Upper lobe of right lung (tissue), 1 donor: ENCODE measurements around the gene GRIN3B. TPM values are rescaled to one million over a fixed set of nuclear protein-coding genes. Genes with fewer than 3 reads are reported as not detected.

ENCODE experiments used
- ATAC-seq: fragments of 200-7000 bp; cut with Tn5 transposase; one replicate; pipeline ENCODE4 v1.9.1; 2020; ENCODE audit warnings: mild to moderate bottlenecking, moderate library complexity
- DNase-seq: peaks from one replicate; pipeline ENCODE4 v3.0.0-alpha.2; 2020
- H3K27ac ChIP-seq: fragments of 200-600 bp; one replicate; pipeline ENCODE4 v1.8.0; 2022
- H3K27me3 ChIP-seq: fragments of 200-600 bp; one replicate; pipeline ENCODE4 v1.8.0; 2022; ENCODE audit warnings: mild to moderate bottlenecking
- H3K36me3 ChIP-seq: fragments of 200-600 bp; one replicate; pipeline ENCODE4 v1.8.0; 2022
- H3K4me1 ChIP-seq: fragments of 200-600 bp; one replicate; pipeline ENCODE4 v1.8.0; 2022
- H3K4me3 ChIP-seq: fragments of 200-600 bp; one replicate; pipeline ENCODE4 v1.8.0; 2022; ENCODE audit warnings: mild to moderate bottlenecking
- H3K9me3 ChIP-seq: fragments of 200-600 bp; one replicate; pipeline ENCODE4 v1.8.0; 2022
- intact Hi-C: fragments of 100-400 bp; cut with DNase I; formaldehyde crosslinking; loops from one replicate; pipeline ENCODE4 v1.11.0; 2022
- total RNA-seq: library from RNA; stranded (reverse); fragmentation: NEBNext Ultra II Directional; extraction: Animal tissue kit (Norgen Biotek cat#: 25700); gene quantifications from one replicate; pipeline ENCODE4 v1.2.1, GENCODE V29; 2021
- TF ChIP-seq, protein P1 (sequence below): fragments of 200-600 bp; IDR thresholded peaks from one replicate; pipeline ENCODE4 v1.8.0; 2022; ENCODE audit warnings: antibody characterized with exemption
- donor health status: DM: no; HTN: yes; CAD: no; lungs with severe emphysema.

GRIN3B gene
- total RNA-seq, 1 donor from 2014 or later: not detected

DNA sequence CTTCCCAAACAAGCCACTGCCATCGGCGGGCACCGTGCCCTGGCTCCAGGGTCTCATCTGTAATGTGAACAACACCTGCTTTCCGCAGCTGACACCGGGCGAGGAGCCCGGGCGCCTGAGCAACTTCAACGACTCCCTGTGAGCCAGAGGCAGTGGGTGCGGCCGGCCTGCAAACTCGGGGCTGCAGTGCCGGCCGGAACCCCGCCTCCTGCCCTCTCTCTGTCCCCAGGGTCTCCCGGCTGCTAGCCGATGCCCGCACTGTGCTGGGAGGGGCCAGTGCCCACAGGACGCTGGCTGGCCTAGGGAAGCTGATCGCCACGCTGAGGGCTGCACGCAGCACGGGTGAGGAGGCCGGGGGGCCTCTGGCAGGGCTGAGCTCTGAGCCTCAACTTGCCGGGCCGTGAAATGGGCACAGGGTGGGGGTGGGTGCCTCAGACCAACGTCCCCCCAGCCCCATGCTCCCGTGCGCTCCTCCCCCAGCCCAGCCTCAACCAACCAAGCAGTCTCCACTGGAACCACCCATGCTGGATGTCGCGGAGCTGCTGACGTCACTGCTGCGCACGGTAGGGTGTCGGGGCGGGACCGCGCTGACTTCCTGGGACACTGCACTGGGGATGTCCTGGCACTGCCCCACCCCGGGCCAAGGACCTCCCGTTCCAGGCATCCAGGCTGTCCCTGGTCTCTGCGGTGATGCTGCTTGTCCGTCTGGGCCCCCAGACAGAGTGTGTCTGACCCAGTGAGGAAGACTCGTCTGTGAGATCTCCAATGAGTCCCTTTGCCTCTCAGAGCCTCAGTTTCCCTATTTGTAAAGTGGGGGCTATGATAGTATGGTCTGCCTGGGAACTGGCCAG lies 41.8 kb downstream of the GRIN3B start:
- Histone ChIP-seq H3K27ac (no peak overlapping the region), H3K27me3 (no peaks in the 10 kb centered on the region), H3K36me3 (peaks cover 10% of the 10 kb centered on the region), H3K4me1 (peaks cover 37% of the 10 kb centered on the region), H3K9me3 (no peaks in the 10 kb centered on the region), H3K4me3 (no peak overlapping the region)
- no peak for ATAC-seq
- TF ChIP-seq, protein P1, sequence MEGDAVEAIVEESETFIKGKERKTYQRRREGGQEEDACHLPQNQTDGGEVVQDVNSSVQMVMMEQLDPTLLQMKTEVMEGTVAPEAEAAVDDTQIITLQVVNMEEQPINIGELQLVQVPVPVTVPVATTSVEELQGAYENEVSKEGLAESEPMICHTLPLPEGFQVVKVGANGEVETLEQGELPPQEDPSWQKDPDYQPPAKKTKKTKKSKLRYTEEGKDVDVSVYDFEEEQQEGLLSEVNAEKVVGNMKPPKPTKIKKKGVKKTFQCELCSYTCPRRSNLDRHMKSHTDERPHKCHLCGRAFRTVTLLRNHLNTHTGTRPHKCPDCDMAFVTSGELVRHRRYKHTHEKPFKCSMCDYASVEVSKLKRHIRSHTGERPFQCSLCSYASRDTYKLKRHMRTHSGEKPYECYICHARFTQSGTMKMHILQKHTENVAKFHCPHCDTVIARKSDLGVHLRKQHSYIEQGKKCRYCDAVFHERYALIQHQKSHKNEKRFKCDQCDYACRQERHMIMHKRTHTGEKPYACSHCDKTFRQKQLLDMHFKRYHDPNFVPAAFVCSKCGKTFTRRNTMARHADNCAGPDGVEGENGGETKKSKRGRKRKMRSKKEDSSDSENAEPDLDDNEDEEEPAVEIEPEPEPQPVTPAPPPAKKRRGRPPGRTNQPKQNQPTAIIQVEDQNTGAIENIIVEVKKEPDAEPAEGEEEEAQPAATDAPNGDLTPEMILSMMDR: no peak
- intact Hi-C loops: no loop called here
- DNase-seq: no peak

DNA sequence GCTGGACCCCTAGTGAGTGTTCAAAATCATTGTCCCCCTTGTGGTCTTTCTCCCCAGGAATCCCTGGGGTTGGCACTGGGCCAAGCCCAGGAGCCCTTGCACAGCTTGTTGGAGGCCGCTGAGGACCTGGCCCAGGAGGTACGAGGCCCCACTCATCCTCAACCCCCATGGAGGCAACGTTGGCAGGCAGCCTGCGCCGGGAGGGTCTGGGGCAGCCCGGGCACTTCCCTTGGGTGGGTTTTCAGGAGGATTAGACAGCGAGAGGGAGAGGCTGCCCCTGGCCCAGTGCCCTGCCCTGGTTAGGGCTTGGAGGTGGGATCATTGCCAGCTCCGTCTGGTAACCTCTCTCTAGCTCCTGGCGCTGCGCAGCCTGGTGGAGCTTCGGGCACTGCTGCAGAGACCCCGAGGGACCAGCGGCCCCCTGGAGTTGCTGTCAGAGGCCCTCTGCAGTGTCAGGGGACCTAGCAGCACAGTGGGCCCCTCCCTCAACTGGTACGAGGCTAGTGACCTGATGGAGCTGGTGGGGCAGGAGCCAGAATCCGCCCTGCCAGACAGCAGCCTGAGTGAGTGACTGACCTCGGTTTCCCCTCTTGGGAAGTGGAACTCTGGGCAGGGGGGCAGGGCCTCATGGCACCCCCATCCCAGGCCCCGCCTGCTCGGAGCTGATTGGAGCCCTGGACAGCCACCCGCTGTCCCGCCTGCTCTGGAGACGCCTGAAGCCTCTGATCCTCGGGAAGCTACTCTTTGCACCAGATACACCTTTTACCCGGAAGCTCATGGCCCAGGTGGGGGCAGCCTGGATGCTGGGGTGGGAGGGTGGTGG lies 42.7 kb downstream of the GRIN3B start:
- H3K4me1 ChIP-seq: peaks cover 36% of the 10 kb centered on the region
- TF ChIP-seq, protein P1: no peak
- H3K27me3 ChIP-seq: no peaks in the 10 kb centered on the region
- H3K36me3 ChIP-seq: peaks cover 2% of the 10 kb centered on the region
- no peak for DNase-seq
- intact Hi-C loops: no loop called here
- no peak overlapping the region for H3K27ac ChIP-seq
- no peak for ATAC-seq
- H3K4me3 ChIP-seq: no peak overlapping the region
- no peaks in the 10 kb centered on the region for H3K9me3 ChIP-seq

DNA sequence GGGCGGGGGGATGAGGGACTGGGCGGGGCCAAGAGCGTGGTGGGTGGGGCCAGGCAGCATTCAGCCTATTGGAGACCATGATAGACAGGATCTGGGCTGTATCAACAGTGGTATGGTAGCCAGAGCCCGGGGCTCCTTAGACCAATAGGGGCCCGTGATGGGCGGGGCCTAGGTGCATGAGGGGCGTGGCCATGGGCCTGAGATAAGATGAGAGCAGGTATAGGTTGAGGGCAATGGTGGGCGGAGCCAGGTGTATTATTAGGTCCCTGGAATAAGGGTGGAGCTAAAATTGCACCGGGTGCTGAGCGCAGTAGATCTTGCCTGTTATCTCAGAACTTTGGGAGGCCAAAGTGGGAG lies 45.0 kb downstream of the GRIN3B start:
- intact Hi-C loops: no loop called here
- H3K36me3 ChIP-seq: no peaks in the 10 kb centered on the region
- H3K27me3 ChIP-seq: no peaks in the 10 kb centered on the region
- DNase-seq: no peak
- no peak overlapping the region for H3K4me3 ChIP-seq
- no peak overlapping the region for H3K27ac ChIP-seq
- H3K9me3 ChIP-seq: no peaks in the 10 kb centered on the region
- H3K4me1 ChIP-seq: peaks cover 15% of the 10 kb centered on the region
- TF ChIP-seq, protein P1: no peak
- ATAC-seq: peak; percentile 7

DNA sequence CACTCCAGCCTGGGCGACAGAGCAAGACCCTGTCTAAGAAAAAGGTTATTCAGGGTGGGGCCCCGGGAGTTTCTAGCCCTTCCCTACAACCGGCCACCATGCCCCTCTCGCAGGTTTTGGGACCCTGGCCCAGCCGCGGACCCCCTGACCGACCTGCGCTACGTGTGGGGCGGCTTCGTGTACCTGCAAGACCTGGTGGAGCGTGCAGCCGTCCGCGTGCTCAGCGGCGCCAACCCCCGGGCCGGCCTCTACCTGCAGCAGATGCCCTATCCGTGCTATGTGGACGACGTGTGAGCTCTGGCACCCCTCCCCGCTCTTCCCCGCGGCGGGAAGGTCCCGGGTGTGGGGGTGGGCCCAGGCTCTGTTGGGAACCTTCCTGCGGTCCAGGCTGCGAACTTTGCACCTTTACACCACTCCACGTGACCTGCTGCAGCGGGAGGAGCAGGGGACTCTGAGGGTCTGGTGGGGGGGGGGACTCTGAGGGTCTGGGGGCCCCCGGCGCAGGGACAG lies 46.0 kb downstream of the GRIN3B start:
- intact Hi-C loops: no loop called here
- H3K9me3 ChIP-seq: no peaks in the 10 kb centered on the region
- TF ChIP-seq, protein P1: no peak
- no peak overlapping the region for H3K4me3 ChIP-seq
- H3K27me3 ChIP-seq: no peaks in the 10 kb centered on the region
- DNase-seq: no peak
- no peaks in the 10 kb centered on the region for H3K36me3 ChIP-seq
- H3K27ac ChIP-seq: no peak overlapping the region
- no peak for ATAC-seq
- H3K4me1 ChIP-seq: peaks cover 6% of the 10 kb centered on the region

DNA sequence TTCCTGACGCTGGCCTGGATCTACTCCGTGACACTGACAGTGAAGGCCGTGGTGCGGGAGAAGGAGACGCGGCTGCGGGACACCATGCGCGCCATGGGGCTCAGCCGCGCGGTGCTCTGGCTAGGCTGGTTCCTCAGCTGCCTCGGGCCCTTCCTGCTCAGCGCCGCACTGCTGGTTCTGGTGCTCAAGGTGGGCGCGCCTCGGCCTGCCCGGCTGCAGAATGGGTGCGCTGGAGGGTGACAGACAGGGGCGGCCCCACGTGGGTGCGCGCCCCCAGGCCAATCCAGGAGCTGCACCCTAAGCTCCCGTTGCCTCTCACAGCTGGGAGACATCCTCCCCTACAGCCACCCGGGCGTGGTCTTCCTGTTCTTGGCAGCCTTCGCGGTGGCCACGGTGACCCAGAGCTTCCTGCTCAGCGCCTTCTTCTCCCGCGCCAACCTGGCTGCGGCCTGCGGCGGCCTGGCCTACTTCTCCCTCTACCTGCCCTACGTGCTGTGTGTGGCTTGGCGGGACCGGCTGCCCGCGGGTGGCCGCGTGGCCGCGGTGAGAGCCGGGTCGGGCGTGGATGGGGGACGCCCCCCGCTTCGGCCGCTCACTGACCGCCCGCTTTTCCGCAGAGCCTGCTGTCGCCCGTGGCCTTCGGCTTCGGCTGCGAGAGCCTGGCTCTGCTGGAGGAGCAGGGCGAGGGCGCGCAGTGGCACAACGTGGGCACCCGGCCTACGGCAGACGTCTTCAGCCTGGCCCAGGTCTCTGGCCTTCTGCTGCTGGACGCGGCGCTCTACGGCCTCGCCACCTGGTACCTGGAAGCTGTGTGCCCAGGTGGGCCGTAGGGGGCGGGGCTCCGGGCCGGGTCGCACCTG lies 46.8 kb downstream of the GRIN3B start:
- ATAC-seq: no peak

More for the DNA sequence above, 46.8 kb downstream of the GRIN3B start:
- Histone ChIP-seq H3K27ac (no peak overlapping the region), H3K4me3 (no peak overlapping the region), H3K27me3 (no peaks in the 10 kb centered on the region), H3K9me3 (no peaks in the 10 kb centered on the region), H3K36me3 (no peaks in the 10 kb centered on the region), H3K4me1 (no peaks in the 10 kb centered on the region)
- TF ChIP-seq, protein P1: no peak
- intact Hi-C loops: no loop called here
- no peak for DNase-seq
